ENCODE results near the gene ZFP36L1.

The ZFP36L1 gene

GRCh38 chr14:68738559-68738958, 54.3 kb downstream of the ZFP36L1 start:
- TF ChIP-seq CTCF (IDR thresholded peaks at IDR 0.05; ENCODE audit: insufficient read depth, low read depth, low read length, missing control alignments): no peak
- no peak for DNase-seq (ENCODE audit: low read depth)
- H3K4me3 ChIP-seq (ENCODE audit: low read length): no peak overlapping the region
